ENCODE data around the gene KRT13. TPM values are rescaled to one million over a fixed set of nuclear protein-coding genes. Genes with fewer than 3 reads are reported as not detected.

The KRT13 gene
- total and polyA plus RNA-seq, 9 of the 15 experiments (the other 6 are each of a cell fraction or from before 2014, with no cell fraction given): 0.11 to 1.1 (median 0.24) TPM; not detected in 3

DNA sequence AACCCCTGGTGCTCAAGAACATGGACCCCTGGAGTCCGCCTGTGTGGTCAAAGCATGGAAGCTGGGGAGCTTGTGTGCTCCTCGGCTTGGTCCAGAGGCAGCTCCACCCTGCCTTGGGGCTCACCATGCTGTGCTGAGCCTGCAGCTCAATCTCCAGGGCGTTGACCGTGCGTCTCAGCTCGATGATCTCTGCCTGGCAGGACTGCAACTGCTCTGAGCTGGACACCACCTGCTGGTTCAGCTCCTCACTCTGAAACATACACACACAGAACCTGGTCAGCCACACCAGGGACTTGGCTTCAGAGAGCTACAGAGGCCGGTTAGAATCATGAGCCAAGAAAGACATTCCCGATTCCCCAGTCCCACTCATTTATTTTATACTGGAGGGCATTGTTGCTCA, 27.2 kb downstream of the KRT13 start:
- H3K4me1 ChIP-seq (replicated peaks in 1 of 2; ENCODE audit: control insufficient read depth in 2 of 2, insufficient read depth in 2 of 2, low read length in 2 of 2): peaks cover 3 to 4% of the 10 kb centered on the region in 2 experiments; a peak in 2 of 5 replicates
- 9% methylated on average over 8 of the region's 8 CpGs for WGBS (ENCODE audit: insufficient coverage, low coverage, missing lambda C conversion rate)
- intact Hi-C loops (cut with micrococcal nuclease): no loop called here
- ATAC-seq (peak; percentile 60; the same call in 2 of the 3 replicates), DNase-seq (ENCODE audit: extremely low read depth in 1 of 4, low spot score in 3 of 4) (no peak), FAIRE-seq (peak; percentile 6)
- H3K9ac ChIP-seq (ENCODE audit: insufficient read depth in 1 of 2, low read depth in 2 of 2, low read length in 2 of 2): no peak overlapping the region
- ChIA-PET CTCF (ENCODE audit: low intra/inter-chr PET ratio) (no interaction called here), POLR2A (interaction anchor here (0.5 to 0.8 kb wide), 5 partner anchors 12 to 144 kb away, joined by 3 to 5 read pairs (median 3); partner anchors contain the start of gene KRT36)
- no peak overlapping the region for H2AFZ ChIP-seq (ENCODE audit: low read depth, low read length)
- no peak overlapping the region for H3K4me2 ChIP-seq (ENCODE audit: insufficient read depth, low read length)
- no peak overlapping the region for H3K27ac ChIP-seq (ENCODE audit: extremely low read depth, low read depth, low read length)
- TF ChIP-seq DMBX1 (CRISPR knock-in tag; IDR thresholded peaks at IDR 0.05; ENCODE audit: borderline replicate concordance) (no peak), ESRRA (IDR thresholded peaks at IDR 0.05; ENCODE audit: borderline replicate concordance, low read depth) (peak; percentile 65; the same call in 1 of the 2 replicates)
- H3K9me1 ChIP-seq (ENCODE audit: control insufficient read depth, insufficient read depth, low read length): no peaks in the 10 kb centered on the region
- no peaks in the 10 kb centered on the region for H3K79me2 ChIP-seq (ENCODE audit: control insufficient read depth, insufficient read depth, low read length)
- H4K20me1 ChIP-seq (replicated peaks; ENCODE audit: control insufficient read depth, insufficient read depth, low read length): peaks cover 4% of the 10 kb centered on the region; the same call in 1 of the 2 replicates
- H3K36me3 ChIP-seq (ENCODE audit: control insufficient read depth, insufficient read depth, low read length): no peaks in the 10 kb centered on the region
- H3K4me3 ChIP-seq: no peak overlapping the region
- in situ Hi-C loops (cut with MboI): no loop called here
- BruUV-seq (replicated peaks): no TSS peak
- peaks cover 14 to 74% of the 10 kb centered on the region in 2 experiments for H3K27me3 ChIP-seq (ENCODE audit: control insufficient read depth in 2 of 2, insufficient read depth in 2 of 2, low read length in 2 of 2)
- H3K9me3 ChIP-seq (replicated peaks; ENCODE audit: control insufficient read depth, insufficient read depth, low read depth, low read length): no peaks in the 10 kb centered on the region

DNA sequence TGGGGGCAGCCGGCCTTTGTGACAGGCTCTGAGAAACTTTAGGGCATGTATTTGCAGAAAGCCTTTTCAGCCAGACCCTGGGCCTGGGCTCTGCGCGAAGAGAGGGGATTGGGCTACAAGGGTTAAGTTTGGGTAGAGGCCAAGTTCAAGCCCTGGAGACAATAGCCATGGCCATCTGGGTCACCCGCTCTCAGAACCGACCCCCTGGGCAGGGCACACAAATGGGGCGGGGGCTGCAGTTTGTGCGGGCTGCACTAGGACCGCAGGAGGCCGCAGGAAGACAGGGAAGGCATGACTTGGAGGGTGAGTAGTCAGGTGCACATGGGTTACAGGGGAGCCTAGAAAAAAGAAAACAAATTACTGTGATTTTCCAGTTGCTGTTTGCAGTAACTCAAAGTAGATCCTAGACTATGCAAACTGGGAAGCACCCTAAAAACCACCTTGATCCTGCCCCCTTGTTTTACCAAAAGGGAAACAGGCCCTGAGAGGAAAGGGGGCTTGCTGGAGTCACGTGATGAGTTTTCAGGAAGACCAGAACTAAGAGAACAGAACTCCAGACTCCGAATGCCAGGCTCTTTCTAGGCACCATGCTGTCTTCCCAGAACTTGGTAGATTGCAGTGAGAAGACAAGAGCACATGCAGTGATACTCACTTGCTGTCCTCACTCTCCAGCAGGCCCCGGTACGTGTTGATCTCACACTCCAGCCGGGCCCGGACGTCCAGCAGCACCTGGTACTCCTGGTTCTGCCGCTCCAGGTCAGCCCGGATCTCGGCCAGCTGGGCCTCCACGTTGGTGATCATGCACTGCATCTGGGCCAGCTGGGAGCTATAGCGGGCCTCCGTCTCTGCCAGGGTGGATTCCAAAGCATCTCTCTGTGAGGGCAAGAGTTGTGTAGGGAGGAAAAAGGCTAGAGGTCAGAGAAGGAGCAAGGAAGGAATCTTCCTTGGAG, 28.3 kb downstream of the KRT13 start:
- no peak for ATAC-seq
- Histone ChIP-seq H2AFZ (ENCODE audit: low read depth, low read length) (no peak overlapping the region), H3K27ac (ENCODE audit: extremely low read depth, low read depth, low read length) (no peak overlapping the region), H3K9me3 (replicated peaks; ENCODE audit: control insufficient read depth, insufficient read depth, low read depth, low read length) (no peaks in the 10 kb centered on the region), H3K79me2 (ENCODE audit: control insufficient read depth, insufficient read depth, low read length) (no peaks in the 10 kb centered on the region), H4K20me1 (replicated peaks; ENCODE audit: control insufficient read depth, insufficient read depth, low read length) (peaks cover 3% of the 10 kb centered on the region; the same call in 1 of the 2 replicates), H3K4me3 (no peak overlapping the region), H3K4me2 (ENCODE audit: insufficient read depth, low read length) (no peak overlapping the region), H3K36me3 (ENCODE audit: control insufficient read depth, insufficient read depth, low read length) (no peaks in the 10 kb centered on the region), H3K9me1 (ENCODE audit: control insufficient read depth, insufficient read depth, low read length) (no peaks in the 10 kb centered on the region), H3K9ac (ENCODE audit: insufficient read depth in 1 of 2, low read depth in 2 of 2, low read length in 2 of 2) (no peak overlapping the region), H3K27me3 (ENCODE audit: control insufficient read depth in 2 of 2, insufficient read depth in 2 of 2, low read length in 2 of 2) (peaks cover 14 to 76% of the 10 kb centered on the region in 2 experiments), H3K4me1 (replicated peaks in 1 of 2; ENCODE audit: control insufficient read depth in 2 of 2, insufficient read depth in 2 of 2, low read length in 2 of 2) (peaks cover 3 to 4% of the 10 kb centered on the region in 2 experiments; a peak in 2 of 5 replicates)
- CTCF ChIA-PET (ENCODE audit: low intra/inter-chr PET ratio): no interaction called here
- intact Hi-C loops (cut with micrococcal nuclease): no loop called here
- in situ Hi-C loops (cut with MboI): no loop called here
- TF ChIP-seq, protein P1, sequence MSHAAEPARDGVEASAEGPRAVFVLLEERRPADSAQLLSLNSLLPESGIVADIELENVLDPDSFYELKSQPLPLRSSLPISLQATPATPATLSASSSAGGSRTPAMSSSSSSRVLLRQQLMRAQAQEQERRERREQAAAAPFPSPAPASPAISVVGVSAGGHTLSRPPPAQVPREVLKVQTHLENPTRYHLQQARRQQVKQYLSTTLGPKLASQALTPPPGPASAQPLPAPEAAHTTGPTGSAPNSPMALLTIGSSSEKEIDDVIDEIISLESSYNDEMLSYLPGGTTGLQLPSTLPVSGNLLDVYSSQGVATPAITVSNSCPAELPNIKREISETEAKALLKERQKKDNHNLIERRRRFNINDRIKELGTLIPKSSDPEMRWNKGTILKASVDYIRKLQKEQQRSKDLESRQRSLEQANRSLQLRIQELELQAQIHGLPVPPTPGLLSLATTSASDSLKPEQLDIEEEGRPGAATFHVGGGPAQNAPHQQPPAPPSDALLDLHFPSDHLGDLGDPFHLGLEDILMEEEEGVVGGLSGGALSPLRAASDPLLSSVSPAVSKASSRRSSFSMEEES (CRISPR knock-in tag; IDR thresholded peaks at IDR 0.05): peak; percentile 64
- TF ChIP-seq SNRNP70 (optimal IDR thresholded peaks at IDR 0.05; ENCODE audit: low read depth, low read length) (no peak), CBFA2T2 (conservative IDR thresholded peaks at IDR 0.05) (0 out of 2 replicates have a peak, but pooled peaks have one; percentile 5), RAD51 (IDR thresholded peaks at IDR 0.05; ENCODE audit: borderline replicate concordance, low read depth) (peak; percentile 45; the same call in 1 of the 2 replicates)
- TF ChIP-seq, protein P2, sequence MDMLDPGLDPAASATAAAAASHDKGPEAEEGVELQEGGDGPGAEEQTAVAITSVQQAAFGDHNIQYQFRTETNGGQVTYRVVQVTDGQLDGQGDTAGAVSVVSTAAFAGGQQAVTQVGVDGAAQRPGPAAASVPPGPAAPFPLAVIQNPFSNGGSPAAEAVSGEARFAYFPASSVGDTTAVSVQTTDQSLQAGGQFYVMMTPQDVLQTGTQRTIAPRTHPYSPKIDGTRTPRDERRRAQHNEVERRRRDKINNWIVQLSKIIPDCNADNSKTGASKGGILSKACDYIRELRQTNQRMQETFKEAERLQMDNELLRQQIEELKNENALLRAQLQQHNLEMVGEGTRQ (CRISPR knock-in tag; IDR thresholded peaks at IDR 0.05): 0 out of 2 replicates have a peak, but pooled peaks have one; percentile 20
- POLR2A ChIA-PET: interaction anchor here (0.6 kb wide), 2 partner anchors 145 to 353 kb away, joined by 4 read pairs; partner anchors contain the start of gene KRTAP4-12
- DNase-seq (ENCODE audit: extremely low read depth in 1 of 4, low spot score in 3 of 4): no peak
- no TSS peak for BruUV-seq (replicated peaks)
- peak; percentile 29 for FAIRE-seq
- 9% methylated on average over 20 of the region's 22 CpGs for WGBS (ENCODE audit: insufficient coverage, low coverage, missing lambda C conversion rate)
